MM.1S (cell line): ENCODE data around the gene NPIPB9.
"Not testable (repeated sequence)": the region's sequence is repeated elsewhere in the genome, so short reads cannot be mapped to it uniquely, and the experiment has no call there.

Source experiments
- DNase-seq: peaks from one replicate; pipeline ENCODE4 v3.0.0-alpha.2; 2015
- H2AFZ ChIP-seq: fragments of 300-600 bp; sonication (generic); 2 replicates; pipeline ENCODE4 v1.6.0; 2016; ENCODE audit warnings: antibody characterized with exemption, low read length
- H3F3A ChIP-seq: fragments of 300-600 bp; sonication (generic); 2 replicates; pipeline ENCODE4 v1.6.1; 2016; ENCODE audit warnings: mild to moderate bottlenecking, antibody characterized with exemption, low read length, moderate library complexity, mixed read lengths; ENCODE audit not compliant: insufficient read depth
- H3K27ac ChIP-seq: fragments of 300-600 bp; sonication (generic); 2 replicates; pipeline ENCODE4 v1.5.1; 2016; ENCODE audit warnings: mild to moderate bottlenecking, low read length
- H3K27me3 ChIP-seq: fragments of 300-600 bp; sonication (generic); replicated peaks from 2 replicates; pipeline ENCODE4 v1.6.0; 2016; ENCODE audit warnings: low read length; ENCODE audit not compliant: insufficient read depth
- H3K36me3 ChIP-seq: fragments of 300-600 bp; sonication (generic); replicated peaks from 2 replicates; pipeline ENCODE4 v1.6.1; 2016; ENCODE audit warnings: mild to moderate bottlenecking, low read length, mixed read lengths; ENCODE audit not compliant: insufficient read depth
- H3K4me1 ChIP-seq: fragments of 300-600 bp; sonication (generic); 2 replicates; pipeline ENCODE4 v1.6.1; 2016; ENCODE audit warnings: low read length, mixed read lengths
- H3K4me2 ChIP-seq: fragments of 300-600 bp; sonication (generic); 2 replicates; pipeline ENCODE4 v1.6.0; 2016; ENCODE audit warnings: low read depth, low read length
- H3K4me3 ChIP-seq: fragments of 300-600 bp; sonication (generic); 2 replicates; pipeline ENCODE4 v1.5.1; 2016; ENCODE audit warnings: low read length, mixed read lengths
- H3K79me2 ChIP-seq: fragments of 300-600 bp; sonication (generic); 2 replicates; pipeline ENCODE4 v1.6.1; 2016; ENCODE audit warnings: mixed run types, low read length, mixed read lengths
- H3K9ac ChIP-seq: fragments of 300-600 bp; sonication (generic); 2 replicates; pipeline ENCODE4 v1.6.1; 2016; ENCODE audit warnings: low read length, mixed read lengths
- H3K9me2 ChIP-seq: fragments of 300-600 bp; sonication (generic); replicated peaks from 2 replicates; pipeline ENCODE4 v1.6.1; 2016; ENCODE audit warnings: mild to moderate bottlenecking, low read length, mixed read lengths; ENCODE audit not compliant: insufficient read depth
- H3K9me3 ChIP-seq: fragments of 300-600 bp; sonication (generic); replicated peaks from 2 replicates; pipeline ENCODE4 v1.6.1; 2016; ENCODE audit warnings: mild to moderate bottlenecking, low read length, mixed read lengths; ENCODE audit not compliant: insufficient read depth
- H4K20me1 ChIP-seq: fragments of 300-600 bp; sonication (generic); 2 replicates; pipeline ENCODE4 v1.6.1; 2016; ENCODE audit warnings: mild to moderate bottlenecking, low read length, moderate library complexity, mixed read lengths; ENCODE audit not compliant: insufficient read depth

NPIPB9 gene

GRCh38 chr16:28751487-28751886 is at the start of gene NPIPB9:
Gene NPIPB9, plus strand, starts transcription at chr16:28751787.
- not testable (repeated sequence) for H3K27me3 ChIP-seq, H3K9me3 ChIP-seq, H3K4me1 ChIP-seq, H4K20me1 ChIP-seq, H2AFZ ChIP-seq, H3F3A ChIP-seq, DNase-seq, H3K79me2 ChIP-seq, H3K9me2 ChIP-seq, H3K9ac ChIP-seq, H3K4me2 ChIP-seq, H3K4me3 ChIP-seq, H3K27ac ChIP-seq, H3K36me3 ChIP-seq

- not testable (repeated sequence) for H3K27ac ChIP-seq, H3K4me3 ChIP-seq, H3K79me2 ChIP-seq, H4K20me1 ChIP-seq, H3K4me1 ChIP-seq, H2AFZ ChIP-seq, H3K9me3 ChIP-seq, H3K4me2 ChIP-seq, H3K9ac ChIP-seq, H3F3A ChIP-seq, H3K36me3 ChIP-seq, H3K27me3 ChIP-seq, H3K9me2 ChIP-seq, DNase-seq
These were observed 47.3 kb upstream of the NPIPB9 start for GRCh38 chr16:28704246-28704645.

- not testable (repeated sequence) for H3K9me2 ChIP-seq, H3K4me3 ChIP-seq, H3K4me2 ChIP-seq
These were observed 40.1 kb upstream of the NPIPB9 start, which contains the start of gene EIF3C for GRCh38 chr16:28711220-28712083. Gene EIF3C, plus strand, starts transcription at chr16:28711464. Its CDS starts 223 bp downstream, at chr16:28711687.

GRCh38 chr16:28722852-28723650 is 28.5 kb upstream of the NPIPB9 start:
- H3K9me3 ChIP-seq, H3F3A ChIP-seq, H3K4me2 ChIP-seq, H3K79me2 ChIP-seq, H3K36me3 ChIP-seq, DNase-seq, H3K4me3 ChIP-seq, H4K20me1 ChIP-seq, H3K4me1 ChIP-seq, H2AFZ ChIP-seq, H3K27me3 ChIP-seq, H3K9me2 ChIP-seq, H3K27ac ChIP-seq, H3K9ac ChIP-seq: not testable (repeated sequence)

More at GRCh38 chr16:28711220-28712083, 40.1 kb upstream of the NPIPB9 start, which contains the start of gene EIF3C:
- H3K9ac ChIP-seq, H3K9me3 ChIP-seq, H3K36me3 ChIP-seq, H3F3A ChIP-seq, H3K4me1 ChIP-seq, DNase-seq, H3K79me2 ChIP-seq, H4K20me1 ChIP-seq, H2AFZ ChIP-seq, H3K27ac ChIP-seq, H3K27me3 ChIP-seq: not testable (repeated sequence)

GRCh38 chr16:28731253-28731652 is 20.3 kb upstream of the NPIPB9 start:
- not testable (repeated sequence) for H3K4me1 ChIP-seq, H3K9me2 ChIP-seq, H3K9me3 ChIP-seq, H3K9ac ChIP-seq, H4K20me1 ChIP-seq, H3K4me3 ChIP-seq, H2AFZ ChIP-seq, H3K27me3 ChIP-seq, DNase-seq, H3K27ac ChIP-seq, H3K36me3 ChIP-seq, H3K79me2 ChIP-seq, H3K4me2 ChIP-seq, H3F3A ChIP-seq

- H3K9ac ChIP-seq, H3K4me1 ChIP-seq, H2AFZ ChIP-seq, H3K4me2 ChIP-seq, H3K9me3 ChIP-seq, H3K27ac ChIP-seq, H3K9me2 ChIP-seq, DNase-seq, H4K20me1 ChIP-seq, H3K79me2 ChIP-seq, H3K36me3 ChIP-seq, H3F3A ChIP-seq, H3K4me3 ChIP-seq, H3K27me3 ChIP-seq: not testable (repeated sequence)
These were observed 19.0 kb upstream of the NPIPB9 start for GRCh38 chr16:28732455-28733124.

- not testable (repeated sequence) for H4K20me1 ChIP-seq, H3K9me2 ChIP-seq, H3K27me3 ChIP-seq, H2AFZ ChIP-seq, H3K4me2 ChIP-seq, H3K9me3 ChIP-seq, H3K27ac ChIP-seq, DNase-seq, H3F3A ChIP-seq, H3K36me3 ChIP-seq, H3K9ac ChIP-seq, H3K4me3 ChIP-seq, H3K4me1 ChIP-seq, H3K79me2 ChIP-seq
These were observed 11.8 kb upstream of the NPIPB9 start for GRCh38 chr16:28739787-28740186.
